Suprapubic skin (tissue), 4 donors: ENCODE data around the gene PDE11A.

Experiments
- EP300 ChIP-seq: sonication (generic); formaldehyde crosslinking; IDR thresholded peaks from one replicate; pipeline ENCODE4 v1.6.1; 2017; ENCODE audit warnings: antibody characterized with exemption
- POLR2A ChIP-seq, 2 donors: fragments of 450-650 bp; IDR thresholded peaks; one replicate each; pipeline ENCODE4 v1.6.1; 2017; ENCODE audit warnings: antibody characterized with exemption in 2 of 2, mild to moderate bottlenecking in 2 of 2, moderate library complexity in 2 of 2
- POLR2AphosphoS5 ChIP-seq, 3 donors: sonication (generic); formaldehyde crosslinking; IDR thresholded peaks; one replicate each; pipeline ENCODE4 v1.6.1; 2017; ENCODE audit warnings: antibody characterized with exemption in 3 of 3
- TF ChIP-seq, protein P1 (sequence below), 2 donors: fragments of 200-600 bp in 1 of 2; fragments of 450-650 bp in 1 of 2; sonication (generic) in 1 of 2; IDR thresholded peaks; one replicate each; pipeline ENCODE4 v1.5.1; 2016 to 2019; ENCODE audit warnings: antibody characterized with exemption in 2 of 2, mild to moderate bottlenecking in 1 of 2, moderate library complexity in 1 of 2

DNA sequence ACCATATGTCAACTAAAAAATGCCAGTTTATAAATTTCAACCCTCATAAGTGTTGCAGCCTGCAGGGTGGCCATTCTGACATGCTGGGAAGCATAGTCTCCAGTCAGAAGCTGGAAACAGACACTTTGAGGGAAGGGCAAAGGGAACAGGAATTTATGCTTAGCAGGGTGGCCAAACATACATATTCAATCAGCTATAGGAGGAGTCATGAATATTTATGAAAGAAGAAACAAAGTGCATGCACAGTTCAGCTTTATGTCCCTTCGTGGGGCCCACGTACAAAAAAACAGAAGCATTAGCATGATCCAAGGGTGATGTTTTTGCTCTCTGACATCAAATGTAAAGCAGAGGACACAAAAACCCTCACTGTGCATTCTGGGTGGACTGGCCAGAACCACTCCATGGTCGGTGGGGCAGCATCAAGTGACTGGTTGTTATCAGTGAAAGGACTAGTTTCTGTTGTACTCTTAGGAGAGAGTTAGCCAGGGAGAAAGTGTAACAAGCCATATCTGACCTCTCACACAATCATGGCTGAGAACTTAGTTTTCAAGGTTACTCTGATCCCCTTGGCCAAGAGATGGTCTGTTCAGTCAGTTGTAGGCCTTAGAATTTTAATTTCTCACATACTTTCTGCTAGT is 9.9 kb upstream of the PDE11A start:
- TF ChIP-seq, protein P1, sequence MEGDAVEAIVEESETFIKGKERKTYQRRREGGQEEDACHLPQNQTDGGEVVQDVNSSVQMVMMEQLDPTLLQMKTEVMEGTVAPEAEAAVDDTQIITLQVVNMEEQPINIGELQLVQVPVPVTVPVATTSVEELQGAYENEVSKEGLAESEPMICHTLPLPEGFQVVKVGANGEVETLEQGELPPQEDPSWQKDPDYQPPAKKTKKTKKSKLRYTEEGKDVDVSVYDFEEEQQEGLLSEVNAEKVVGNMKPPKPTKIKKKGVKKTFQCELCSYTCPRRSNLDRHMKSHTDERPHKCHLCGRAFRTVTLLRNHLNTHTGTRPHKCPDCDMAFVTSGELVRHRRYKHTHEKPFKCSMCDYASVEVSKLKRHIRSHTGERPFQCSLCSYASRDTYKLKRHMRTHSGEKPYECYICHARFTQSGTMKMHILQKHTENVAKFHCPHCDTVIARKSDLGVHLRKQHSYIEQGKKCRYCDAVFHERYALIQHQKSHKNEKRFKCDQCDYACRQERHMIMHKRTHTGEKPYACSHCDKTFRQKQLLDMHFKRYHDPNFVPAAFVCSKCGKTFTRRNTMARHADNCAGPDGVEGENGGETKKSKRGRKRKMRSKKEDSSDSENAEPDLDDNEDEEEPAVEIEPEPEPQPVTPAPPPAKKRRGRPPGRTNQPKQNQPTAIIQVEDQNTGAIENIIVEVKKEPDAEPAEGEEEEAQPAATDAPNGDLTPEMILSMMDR (IDR thresholded peaks at IDR 0.05), result no peak
- TF ChIP-seq POLR2A (IDR thresholded peaks at IDR 0.05) (no peak), POLR2AphosphoS5 (IDR thresholded peaks at IDR 0.05) (no peak), EP300 (no peak)
